GM12873 (cell line): ENCODE measurements around the gene ALDH3A2.

Experiments used
- TF ChIP-seq, protein P1 (sequence below): IDR thresholded peaks from 2 replicates; pipeline ENCODE4 v1.5.1; 2012; ENCODE audit warnings: low read depth, mild to moderate bottlenecking, moderate library complexity, low read length, control low read depth; ENCODE audit not compliant: insufficient read depth; ENCODE audit errors: missing control alignments

The ALDH3A2 gene

GRCh38 chr17:19714542-19715411 is 66.2 kb downstream of the ALDH3A2 start:
- TF ChIP-seq, protein P1, sequence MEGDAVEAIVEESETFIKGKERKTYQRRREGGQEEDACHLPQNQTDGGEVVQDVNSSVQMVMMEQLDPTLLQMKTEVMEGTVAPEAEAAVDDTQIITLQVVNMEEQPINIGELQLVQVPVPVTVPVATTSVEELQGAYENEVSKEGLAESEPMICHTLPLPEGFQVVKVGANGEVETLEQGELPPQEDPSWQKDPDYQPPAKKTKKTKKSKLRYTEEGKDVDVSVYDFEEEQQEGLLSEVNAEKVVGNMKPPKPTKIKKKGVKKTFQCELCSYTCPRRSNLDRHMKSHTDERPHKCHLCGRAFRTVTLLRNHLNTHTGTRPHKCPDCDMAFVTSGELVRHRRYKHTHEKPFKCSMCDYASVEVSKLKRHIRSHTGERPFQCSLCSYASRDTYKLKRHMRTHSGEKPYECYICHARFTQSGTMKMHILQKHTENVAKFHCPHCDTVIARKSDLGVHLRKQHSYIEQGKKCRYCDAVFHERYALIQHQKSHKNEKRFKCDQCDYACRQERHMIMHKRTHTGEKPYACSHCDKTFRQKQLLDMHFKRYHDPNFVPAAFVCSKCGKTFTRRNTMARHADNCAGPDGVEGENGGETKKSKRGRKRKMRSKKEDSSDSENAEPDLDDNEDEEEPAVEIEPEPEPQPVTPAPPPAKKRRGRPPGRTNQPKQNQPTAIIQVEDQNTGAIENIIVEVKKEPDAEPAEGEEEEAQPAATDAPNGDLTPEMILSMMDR, result no peak

DNA sequence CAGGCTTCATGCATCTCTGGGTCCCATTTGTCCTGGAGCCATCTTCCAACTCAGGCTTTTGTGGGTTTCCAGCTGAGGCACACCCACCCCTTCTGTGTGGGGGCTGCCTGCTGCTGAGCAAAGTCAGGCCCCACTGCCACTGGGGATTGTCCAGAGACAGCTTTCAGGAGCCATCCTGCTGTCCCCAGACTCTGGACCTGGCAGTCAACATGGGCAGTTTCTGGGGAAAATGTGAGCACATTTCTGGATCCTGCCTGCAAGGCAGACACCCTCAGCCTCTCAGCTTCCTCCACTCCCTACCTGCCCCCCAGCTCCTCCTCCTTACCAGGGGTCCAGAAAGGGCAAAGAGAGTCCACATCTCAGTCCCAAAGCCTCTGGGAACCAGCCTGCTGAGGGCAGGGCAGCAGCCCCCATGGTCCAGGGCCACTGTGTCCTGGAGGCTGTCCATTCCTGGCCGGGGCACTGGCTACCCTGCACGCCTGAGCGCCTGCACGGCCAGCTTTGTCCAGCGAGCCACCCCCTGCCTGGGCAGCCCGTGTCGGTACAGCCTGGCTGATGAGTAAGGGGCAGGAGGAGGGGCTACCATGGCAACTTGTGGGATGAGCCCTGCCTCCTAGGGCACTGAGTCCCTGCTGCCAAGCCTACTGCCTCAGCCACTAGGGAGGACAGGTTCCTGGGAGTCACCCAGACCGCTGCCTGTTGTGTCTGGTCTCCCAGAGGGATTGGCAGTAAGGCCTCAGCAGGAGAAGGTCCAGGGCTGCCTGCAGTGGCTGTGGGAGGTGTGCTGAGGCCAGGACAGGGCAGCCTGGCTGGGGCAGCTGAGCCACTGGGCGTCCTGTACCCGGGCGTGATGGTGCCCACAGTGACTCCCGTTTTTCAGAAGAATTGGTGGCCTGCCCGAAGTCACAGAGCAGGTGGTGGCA is 67.8 kb downstream of the ALDH3A2 start, which contains the start of gene SLC47A2:
Gene SLC47A2 (minus strand): TSS at position 477 of the 923 bp plus-strand sequence. CDS start 29 bp downstream, at position 448.
- TF ChIP-seq, protein P1, result no peak

- TF ChIP-seq, protein P1, result no peak
Observed at GRCh38 chr17:19717031-19717360, 68.4 kb downstream of the ALDH3A2 start.

- TF ChIP-seq, protein P1, result no peak
Observed at GRCh38 chr17:19717411-19717908, 68.9 kb downstream of the ALDH3A2 start.

- TF ChIP-seq, protein P1, result no peak
Observed at GRCh38 chr17:19718041-19718612, 69.6 kb downstream of the ALDH3A2 start.

GRCh38 chr17:19718613-19719354 is 70.2 kb downstream of the ALDH3A2 start:
- TF ChIP-seq, protein P1, result peak; percentile 37
